HL-60 (cell line): ENCODE measurements around the gene CEP95.

ENCODE experiments used
- CTCF ChIP-seq: IDR thresholded peaks from one replicate; pipeline ENCODE4 v1.5.1; 2011; ENCODE audit warnings: low read length, control low read depth, inconsistent platforms; ENCODE audit not compliant: insufficient read depth
- GABPA ChIP-seq: IDR thresholded peaks from 2 replicates; pipeline ENCODE4 v1.6.1; 2012; ENCODE audit warnings: low read depth
- POLR2AphosphoS5 ChIP-seq: IDR thresholded peaks from 2 replicates; pipeline ENCODE4 v1.6.1; 2012; ENCODE audit warnings: low read depth
- REST ChIP-seq: IDR thresholded peaks from 2 replicates; pipeline ENCODE4 v1.6.1; 2012; ENCODE audit warnings: low read depth; ENCODE audit not compliant: insufficient replicate concordance

GRCh38 chr17:64472564-64472963 lies 34.2 kb upstream of the CEP95 start:
- TF ChIP-seq GABPA = no peak
- no peak for TF ChIP-seq CTCF
- no peak for TF ChIP-seq POLR2AphosphoS5
- no peak for TF ChIP-seq REST
